ENCODE data around the gene PPP4R4. TPM values are rescaled to one million over a fixed set of nuclear protein-coding genes. Genes with fewer than 3 reads are reported as not detected.

PPP4R4 gene
- total and polyA plus RNA-seq, 2 of the 4 experiments (the other 2 are of a cell fraction) = 0.17 to 0.36 TPM

DNA sequence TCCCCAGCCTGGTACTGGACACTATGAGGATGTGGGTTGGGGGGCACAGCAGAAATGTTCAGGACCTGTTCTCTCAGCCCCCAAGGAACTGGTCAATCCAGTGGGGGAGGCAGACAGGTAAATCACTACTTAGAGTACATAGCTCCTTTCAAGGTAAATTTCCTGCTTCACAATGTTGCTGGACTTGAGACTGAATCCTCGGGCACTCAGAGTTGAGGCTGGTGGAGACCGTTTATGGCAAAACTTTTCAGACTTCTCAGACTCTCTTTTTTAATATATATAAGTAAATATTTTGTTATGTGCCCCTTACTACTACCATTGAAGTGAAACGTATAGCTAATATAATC is 119.4 kb downstream of the PPP4R4 start:
- Histone ChIP-seq H3K27ac (ENCODE audit: insufficient read depth, low read length) (no peak overlapping the region), H2AK9ac (replicated peaks; ENCODE audit: low read depth, low read length, poor library complexity) (no peak overlapping the region), H3K9me1 (ENCODE audit: insufficient read depth, low read length) (no peaks in the 10 kb centered on the region), H3K36me3 (ENCODE audit: control insufficient read depth, insufficient read depth, low read length) (no peaks in the 10 kb centered on the region), H2AK5ac (ENCODE audit: low read depth, low read length) (no peak overlapping the region), H3K4ac (ENCODE audit: low read depth, low read length) (no peak overlapping the region), H3K79me1 (ENCODE audit: low read depth in 1 of 2, low read length in 2 of 2) (no peaks in the 10 kb centered on the region), H3K27me3 (ENCODE audit: control insufficient read depth, insufficient read depth, low read length) (no peaks in the 10 kb centered on the region), H4K8ac (ENCODE audit: low read depth in 2 of 2, low read length in 2 of 2) (no peak overlapping the region), H3K4me2 (ENCODE audit: low read depth, low read length) (no peak overlapping the region), H4K20me1 (ENCODE audit: insufficient read depth, low read length) (no peaks in the 10 kb centered on the region; the same call in 1 of the 2 replicates), H2BK15ac (ENCODE audit: low read depth, low read length) (no peak overlapping the region), H2AFZ (replicated peaks; ENCODE audit: low read length, poor library complexity) (no peak overlapping the region), H2BK20ac (ENCODE audit: low read depth, low read length) (no peak overlapping the region), H3K18ac (ENCODE audit: low read depth, low read length) (no peak overlapping the region), H3K56ac (ENCODE audit: extremely low read depth, insufficient read depth, low read length) (no peak overlapping the region), H3K9ac (ENCODE audit: low read depth, low read length) (no peak overlapping the region), H3K23ac (ENCODE audit: low read depth, low read length) (no peak overlapping the region), H2BK120ac (ENCODE audit: low read depth, low read length) (no peak overlapping the region), H2BK5ac (ENCODE audit: low read depth, low read length, poor library complexity, severe bottlenecking) (no peak overlapping the region), H3K9me3 (ENCODE audit: control insufficient read depth, insufficient read depth, low read length) (peaks cover 4% of the 10 kb centered on the region; the same call in 1 of the 2 replicates), H4K5ac (ENCODE audit: low read depth, low read length) (no peak overlapping the region), H3K14ac (replicated peaks; ENCODE audit: low read depth, low read length) (no peak overlapping the region), H3K4me1 (ENCODE audit: control insufficient read depth, insufficient read depth, low read length) (no peaks in the 10 kb centered on the region), H3K4me3 (ENCODE audit: insufficient read depth, low read depth, low read length) (no peak overlapping the region), H4K91ac (ENCODE audit: insufficient read depth, low read depth, low read length) (no peak overlapping the region)
- WGBS, 2 experiments (ENCODE audit: extremely low coverage in 2 of 2, insufficient read length in 1 of 2) = no CpG with 5 or more reads among the region's 3 CpGs
- dilution Hi-C loops (cut with HindIII; ENCODE audit: low sequenced_read_pairs, unreplicated experiment) (no loop called here), intact Hi-C loops (cut with micrococcal nuclease) (no loop called here), in situ Hi-C loops (cut with MboI; ENCODE audit: low sequenced_read_pairs) (no loop called here)
- ChIA-PET POLR2A (ENCODE audit: unreplicated experiment) (interaction anchor here (0.8 kb wide), 1 partner anchor 9 kb away, joined by 3 read pairs; no protein-coding TSS in a partner anchor), CTCF (no interaction called here)
- DNase-seq (no peak), ATAC-seq (ENCODE audit: low read depth) (no peak)
- no TSS peak for BruUV-seq (replicated peaks)
- TF ChIP-seq CEBPB (IDR thresholded peaks at IDR 0.05; ENCODE audit: low read depth, low read length) (no peak), BHLHE40 (IDR thresholded peaks at IDR 0.05; ENCODE audit: low read depth, low read length) (no peak), POLR2A (IDR thresholded peaks at IDR 0.05; ENCODE audit: low read depth, low read length) (no peak), RCOR1 (IDR thresholded peaks at IDR 0.05; ENCODE audit: insufficient replicate concordance, low read length) (no peak), MXI1 (IDR thresholded peaks at IDR 0.05; ENCODE audit: borderline replicate concordance, low read depth, low read length) (no peak), RFX5 (IDR thresholded peaks at IDR 0.05; ENCODE audit: low read depth, low read length) (no peak), MAFK (IDR thresholded peaks at IDR 0.05; ENCODE audit: low read depth, low read length) (no peak), NFE2L2 (IDR thresholded peaks at IDR 0.05; ENCODE audit: low read depth, low read length) (no peak), FOS (IDR thresholded peaks at IDR 0.05; ENCODE audit: low read depth, low read length) (no peak), MAZ (IDR thresholded peaks at IDR 0.05; ENCODE audit: borderline replicate concordance, low read depth, low read length) (no peak), SMC3 (IDR thresholded peaks at IDR 0.05; ENCODE audit: low read depth, low read length) (no peak), RAD21 (IDR thresholded peaks at IDR 0.05; ENCODE audit: low read length) (no peak)
- TF ChIP-seq, protein P1, sequence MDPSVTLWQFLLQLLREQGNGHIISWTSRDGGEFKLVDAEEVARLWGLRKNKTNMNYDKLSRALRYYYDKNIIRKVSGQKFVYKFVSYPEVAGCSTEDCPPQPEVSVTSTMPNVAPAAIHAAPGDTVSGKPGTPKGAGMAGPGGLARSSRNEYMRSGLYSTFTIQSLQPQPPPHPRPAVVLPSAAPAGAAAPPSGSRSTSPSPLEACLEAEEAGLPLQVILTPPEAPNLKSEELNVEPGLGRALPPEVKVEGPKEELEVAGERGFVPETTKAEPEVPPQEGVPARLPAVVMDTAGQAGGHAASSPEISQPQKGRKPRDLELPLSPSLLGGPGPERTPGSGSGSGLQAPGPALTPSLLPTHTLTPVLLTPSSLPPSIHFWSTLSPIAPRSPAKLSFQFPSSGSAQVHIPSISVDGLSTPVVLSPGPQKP (IDR thresholded peaks at IDR 0.05; ENCODE audit: borderline replicate concordance, low read depth, low read length) = no peak
- TF ChIP-seq, protein P2, sequence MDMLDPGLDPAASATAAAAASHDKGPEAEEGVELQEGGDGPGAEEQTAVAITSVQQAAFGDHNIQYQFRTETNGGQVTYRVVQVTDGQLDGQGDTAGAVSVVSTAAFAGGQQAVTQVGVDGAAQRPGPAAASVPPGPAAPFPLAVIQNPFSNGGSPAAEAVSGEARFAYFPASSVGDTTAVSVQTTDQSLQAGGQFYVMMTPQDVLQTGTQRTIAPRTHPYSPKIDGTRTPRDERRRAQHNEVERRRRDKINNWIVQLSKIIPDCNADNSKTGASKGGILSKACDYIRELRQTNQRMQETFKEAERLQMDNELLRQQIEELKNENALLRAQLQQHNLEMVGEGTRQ (IDR thresholded peaks at IDR 0.05; ENCODE audit: low read depth, low read length) = no peak
- TF ChIP-seq, protein P3, sequence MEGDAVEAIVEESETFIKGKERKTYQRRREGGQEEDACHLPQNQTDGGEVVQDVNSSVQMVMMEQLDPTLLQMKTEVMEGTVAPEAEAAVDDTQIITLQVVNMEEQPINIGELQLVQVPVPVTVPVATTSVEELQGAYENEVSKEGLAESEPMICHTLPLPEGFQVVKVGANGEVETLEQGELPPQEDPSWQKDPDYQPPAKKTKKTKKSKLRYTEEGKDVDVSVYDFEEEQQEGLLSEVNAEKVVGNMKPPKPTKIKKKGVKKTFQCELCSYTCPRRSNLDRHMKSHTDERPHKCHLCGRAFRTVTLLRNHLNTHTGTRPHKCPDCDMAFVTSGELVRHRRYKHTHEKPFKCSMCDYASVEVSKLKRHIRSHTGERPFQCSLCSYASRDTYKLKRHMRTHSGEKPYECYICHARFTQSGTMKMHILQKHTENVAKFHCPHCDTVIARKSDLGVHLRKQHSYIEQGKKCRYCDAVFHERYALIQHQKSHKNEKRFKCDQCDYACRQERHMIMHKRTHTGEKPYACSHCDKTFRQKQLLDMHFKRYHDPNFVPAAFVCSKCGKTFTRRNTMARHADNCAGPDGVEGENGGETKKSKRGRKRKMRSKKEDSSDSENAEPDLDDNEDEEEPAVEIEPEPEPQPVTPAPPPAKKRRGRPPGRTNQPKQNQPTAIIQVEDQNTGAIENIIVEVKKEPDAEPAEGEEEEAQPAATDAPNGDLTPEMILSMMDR (conservative IDR thresholded peaks at IDR 0.05; ENCODE audit: low read depth, low read length) = no peak

Measured in IMR-90 (cell line).